Activated CD8-positive, alpha-beta T cell treated with anti-CD3 and anti-CD28 coated beads for 36 hours (primary cell): Measurements from ENCODE around the gene TANGO6. TPM values are rescaled to one million over a fixed set of nuclear protein-coding genes. Genes with fewer than 3 reads are reported as not detected.

Experiments
- ATAC-seq: fragments of 200-7000 bp; cut with Tn5 transposase; one replicate; pipeline ENCODE4 v1.10.0; 2021; ENCODE audit warnings: mild to moderate bottlenecking, moderate library complexity
- CTCF ChIA-PET: fragments of 350-600 bp; sonication (Branson Sonifier 250); formaldehyde crosslinking; loops from one replicate; lab custom pipeline; 2021; ENCODE audit warnings: antibody characterized with exemption; lab: Charles Lee
- POLR2A ChIA-PET: fragments of 350-600 bp; sonication (Branson Sonifier 250); formaldehyde crosslinking; loops from one replicate; lab custom pipeline; 2021; ENCODE audit warnings: antibody characterized with exemption; lab: Charles Lee
- DNase-seq: peaks from one replicate; pipeline ENCODE4 v3.0.0-alpha.2; 2020
- H3K27ac Mint-ChIP-seq: one replicate; pipeline ENCODE4 v1.8.0; 2021; ENCODE audit warnings: mild to moderate bottlenecking, mixed read lengths
- H3K27me3 Mint-ChIP-seq: one replicate; pipeline ENCODE4 v1.8.0; 2021; ENCODE audit warnings: mixed read lengths
- H3K36me3 Mint-ChIP-seq: one replicate; pipeline ENCODE4 v1.8.0; 2021; ENCODE audit warnings: low read depth, mixed read lengths
- H3K4me1 Mint-ChIP-seq: one replicate; pipeline ENCODE4 v1.8.0; 2021; ENCODE audit warnings: low read depth, mixed read lengths
- H3K4me3 Mint-ChIP-seq: one replicate; pipeline ENCODE4 v1.8.0; 2021; ENCODE audit warnings: mild to moderate bottlenecking, moderate library complexity, mixed read lengths
- H3K9me3 Mint-ChIP-seq: one replicate; pipeline ENCODE4 v1.8.0; 2021; ENCODE audit warnings: mixed read lengths
- intact Hi-C: fragments of 100-400 bp; cut with micrococcal nuclease; formaldehyde crosslinking; loops from one replicate; pipeline ENCODE4 v1.10.0; 2022
- total RNA-seq, 2 experiments: library from RNA; stranded (reverse); gene quantifications; one replicate each; pipeline ENCODE4 v1.2.3, GENCODE V29; 2021
- TF ChIP-seq, protein P1 (sequence below): fragments of 200-600 bp; IDR thresholded peaks from one replicate; pipeline ENCODE4 v1.8.0; 2022; ENCODE audit warnings: antibody characterized with exemption, mild to moderate bottlenecking

The TANGO6 gene
- total RNA-seq, 2 experiments from 2014 or later = 23.0 to 27.0 TPM

DNA sequence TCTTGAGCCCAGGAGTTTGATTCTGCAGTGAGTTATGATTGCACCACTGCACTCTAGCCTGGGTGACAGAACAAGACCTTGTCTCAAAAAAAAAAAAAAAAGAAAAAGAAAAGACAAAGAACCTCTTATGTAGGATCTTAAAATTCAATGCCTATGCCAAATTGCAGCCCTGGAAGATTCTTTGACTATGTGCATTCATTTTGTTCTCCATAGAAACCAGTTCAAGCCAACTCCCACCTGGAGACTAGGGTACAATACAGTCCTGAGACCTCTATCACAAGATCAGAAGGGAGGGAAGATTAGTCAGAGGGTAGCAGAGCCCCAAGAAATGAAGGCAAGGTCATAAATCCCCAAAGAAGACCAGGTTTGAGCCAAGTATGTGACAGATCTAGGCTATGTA is 171.5 kb downstream of the TANGO6 start:
- Mint-ChIP-seq H3K36me3 (peaks cover 1% of the 10 kb centered on the region), H3K27ac (no peak overlapping the region), H3K9me3 (no peaks in the 10 kb centered on the region), H3K4me3 (no peak overlapping the region), H3K4me1 (peaks cover 8% of the 10 kb centered on the region), H3K27me3 (no peaks in the 10 kb centered on the region)
- DNase-seq (no peak), ATAC-seq (no peak)
- TF ChIP-seq, protein P1, sequence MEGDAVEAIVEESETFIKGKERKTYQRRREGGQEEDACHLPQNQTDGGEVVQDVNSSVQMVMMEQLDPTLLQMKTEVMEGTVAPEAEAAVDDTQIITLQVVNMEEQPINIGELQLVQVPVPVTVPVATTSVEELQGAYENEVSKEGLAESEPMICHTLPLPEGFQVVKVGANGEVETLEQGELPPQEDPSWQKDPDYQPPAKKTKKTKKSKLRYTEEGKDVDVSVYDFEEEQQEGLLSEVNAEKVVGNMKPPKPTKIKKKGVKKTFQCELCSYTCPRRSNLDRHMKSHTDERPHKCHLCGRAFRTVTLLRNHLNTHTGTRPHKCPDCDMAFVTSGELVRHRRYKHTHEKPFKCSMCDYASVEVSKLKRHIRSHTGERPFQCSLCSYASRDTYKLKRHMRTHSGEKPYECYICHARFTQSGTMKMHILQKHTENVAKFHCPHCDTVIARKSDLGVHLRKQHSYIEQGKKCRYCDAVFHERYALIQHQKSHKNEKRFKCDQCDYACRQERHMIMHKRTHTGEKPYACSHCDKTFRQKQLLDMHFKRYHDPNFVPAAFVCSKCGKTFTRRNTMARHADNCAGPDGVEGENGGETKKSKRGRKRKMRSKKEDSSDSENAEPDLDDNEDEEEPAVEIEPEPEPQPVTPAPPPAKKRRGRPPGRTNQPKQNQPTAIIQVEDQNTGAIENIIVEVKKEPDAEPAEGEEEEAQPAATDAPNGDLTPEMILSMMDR = no peak
- CTCF ChIA-PET = no interaction called here
- POLR2A ChIA-PET = interaction anchor here (1.7 kb wide), 1 partner anchor 12 kb away, joined by 8 read pairs; no protein-coding TSS in a partner anchor
- intact Hi-C loops = no loop called here

DNA sequence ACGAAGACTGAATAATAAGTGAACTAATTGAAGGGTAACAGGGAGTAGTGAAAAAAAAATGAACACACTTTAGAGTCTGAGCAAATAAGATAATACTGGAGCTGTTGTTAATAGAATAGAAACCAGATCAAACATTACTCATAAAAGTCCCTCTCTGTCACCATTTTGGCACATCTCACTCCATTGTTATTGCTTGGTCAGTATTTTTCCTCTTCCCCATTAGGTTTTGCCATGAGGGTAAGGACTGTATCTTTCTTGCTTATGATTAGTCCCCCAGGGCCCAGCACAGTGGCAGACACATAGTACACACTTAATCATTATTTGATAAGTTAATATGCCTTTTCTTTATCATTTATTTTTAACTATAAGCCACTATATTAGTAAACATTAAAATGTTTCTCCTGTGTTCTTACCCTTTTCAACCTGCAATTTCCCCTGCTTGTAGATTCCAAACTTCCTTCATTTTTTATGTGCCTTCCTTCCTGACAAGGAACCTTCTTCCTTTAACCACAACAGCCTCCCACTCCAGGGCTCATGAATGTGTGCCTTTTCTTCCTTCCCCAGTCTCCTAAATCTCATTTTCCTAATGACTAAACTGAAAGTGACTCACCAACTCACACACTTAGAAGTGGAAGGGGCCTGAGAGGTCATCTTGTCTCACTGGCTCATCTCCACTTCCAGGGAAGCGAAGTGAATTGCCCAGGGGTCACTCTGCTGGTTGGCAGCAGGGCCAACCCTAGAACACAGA is 173.9 kb downstream of the TANGO6 start:
- ATAC-seq (no peak), DNase-seq (no peak)
- H3K27me3 Mint-ChIP-seq = no peaks in the 10 kb centered on the region
- TF ChIP-seq, protein P1 = no peak
- intact Hi-C loops = no loop called here
- CTCF ChIA-PET = no interaction called here
- peaks cover 8% of the 10 kb centered on the region for H3K4me1 Mint-ChIP-seq
- H3K9me3 Mint-ChIP-seq = no peaks in the 10 kb centered on the region
- peaks cover 1% of the 10 kb centered on the region for H3K36me3 Mint-ChIP-seq
- POLR2A ChIA-PET = no interaction called here
- no peak overlapping the region for H3K4me3 Mint-ChIP-seq
- H3K27ac Mint-ChIP-seq = no peak overlapping the region

DNA sequence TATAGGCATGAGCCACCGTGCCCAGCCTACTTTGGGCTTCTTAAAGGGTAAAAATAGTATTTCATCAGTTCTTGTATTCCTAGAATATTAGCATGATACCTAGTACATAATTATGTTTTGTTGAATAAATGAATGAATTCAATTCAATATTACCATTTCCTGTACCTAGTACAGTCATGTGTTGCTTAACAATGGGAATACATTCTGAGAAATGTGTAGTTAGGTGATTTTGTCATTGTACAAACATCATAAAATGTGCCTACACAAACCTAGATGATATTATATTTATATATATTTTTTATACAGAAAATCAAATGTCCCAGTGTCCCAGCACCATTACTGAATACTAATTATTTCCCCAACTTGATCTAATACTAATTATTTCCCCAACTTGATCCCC is 176.5 kb downstream of the TANGO6 start:
- no peak for ATAC-seq
- ChIA-PET POLR2A (no interaction called here), CTCF (no interaction called here)
- TF ChIP-seq, protein P1 = no peak
- no peak overlapping the region for H3K4me3 Mint-ChIP-seq
- no peak overlapping the region for H3K27ac Mint-ChIP-seq
- DNase-seq = no peak
- H3K36me3 Mint-ChIP-seq = peaks cover 7% of the 10 kb centered on the region
- H3K9me3 Mint-ChIP-seq = no peaks in the 10 kb centered on the region
- H3K4me1 Mint-ChIP-seq = peaks cover 8% of the 10 kb centered on the region
- intact Hi-C loops = no loop called here
- no peaks in the 10 kb centered on the region for H3K27me3 Mint-ChIP-seq

DNA sequence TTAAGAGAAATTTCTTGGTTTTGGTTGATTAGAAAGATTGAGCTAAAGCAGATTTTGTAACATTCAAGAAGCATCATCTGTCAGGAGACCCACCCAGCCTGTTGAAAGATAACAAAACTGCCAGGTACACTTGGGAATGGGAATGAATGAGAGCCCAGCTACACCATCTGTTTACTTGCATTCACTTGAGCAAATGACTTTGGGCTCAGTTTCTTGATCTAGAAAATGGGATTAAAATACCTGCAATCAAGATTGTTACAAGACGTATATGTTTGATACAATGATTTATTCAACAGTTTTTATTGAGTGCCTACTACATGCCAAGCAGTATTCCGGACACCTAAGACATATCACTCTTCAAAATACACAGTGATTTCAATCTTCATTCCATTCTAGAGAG is 185.8 kb downstream of the TANGO6 start:
- no peaks in the 10 kb centered on the region for H3K9me3 Mint-ChIP-seq
- no peak overlapping the region for H3K4me3 Mint-ChIP-seq
- H3K27me3 Mint-ChIP-seq = no peaks in the 10 kb centered on the region
- ChIA-PET POLR2A (no interaction called here), CTCF (no interaction called here)
- H3K4me1 Mint-ChIP-seq = no peaks in the 10 kb centered on the region
- H3K27ac Mint-ChIP-seq = no peak overlapping the region
- intact Hi-C loops = no loop called here
- TF ChIP-seq, protein P1 = no peak
- no peak for ATAC-seq
- DNase-seq = no peak
- peaks cover 12% of the 10 kb centered on the region for H3K36me3 Mint-ChIP-seq

DNA sequence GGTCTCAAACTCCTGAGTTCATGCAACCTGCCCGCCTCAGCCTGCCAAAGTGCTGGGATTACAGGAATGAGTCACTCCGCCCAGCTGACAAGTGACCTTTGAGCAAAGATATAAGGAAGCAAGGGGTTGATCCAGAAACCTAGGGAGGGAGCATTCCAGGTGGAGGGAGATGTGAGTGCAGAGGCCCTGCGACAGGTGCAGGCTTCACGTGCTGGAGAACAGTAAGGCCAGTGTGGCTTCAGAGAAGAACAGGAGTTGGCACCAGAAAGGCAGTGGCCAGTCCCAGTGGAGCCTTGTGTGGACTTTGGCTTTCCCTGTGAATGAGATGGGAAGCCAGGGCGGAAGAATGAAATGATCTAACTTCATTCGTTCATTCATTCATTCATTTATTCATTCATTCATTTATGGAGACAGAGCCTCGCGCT is 188.6 kb downstream of the TANGO6 start:
- intact Hi-C loops = no loop called here
- no peaks in the 10 kb centered on the region for H3K4me1 Mint-ChIP-seq
- ATAC-seq (no peak), DNase-seq (no peak)
- H3K4me3 Mint-ChIP-seq = no peak overlapping the region
- CTCF ChIA-PET = no interaction called here
- POLR2A ChIA-PET = no interaction called here
- no peaks in the 10 kb centered on the region for H3K27me3 Mint-ChIP-seq
- peaks cover 4% of the 10 kb centered on the region for H3K36me3 Mint-ChIP-seq
- TF ChIP-seq, protein P1 = no peak
- no peak overlapping the region for H3K27ac Mint-ChIP-seq
- H3K9me3 Mint-ChIP-seq = no peaks in the 10 kb centered on the region
